AG09319 (cell line): Measurements from ENCODE around the gene LRP2BP.
"Not testable (repeated sequence)": the region's sequence is repeated elsewhere in the genome, so short reads cannot be mapped to it uniquely, and the experiment has no call there.

Source experiments
- DNase-seq: peaks from one replicate; pipeline ENCODE4 v3.0.0-alpha.2; 2010; ENCODE audit warnings: low read depth; ENCODE audit errors: extremely low read depth
- TF ChIP-seq, protein P1 (sequence below): IDR thresholded peaks from 2 replicates; pipeline ENCODE4 v1.5.1; 2011; ENCODE audit warnings: low read depth, mild to moderate bottlenecking, inconsistent platforms, low read length, moderate library complexity

The LRP2BP gene

GRCh38 chr4:185339941-185340340, 55.8 kb downstream of the LRP2BP start:
- TF ChIP-seq, protein P1, sequence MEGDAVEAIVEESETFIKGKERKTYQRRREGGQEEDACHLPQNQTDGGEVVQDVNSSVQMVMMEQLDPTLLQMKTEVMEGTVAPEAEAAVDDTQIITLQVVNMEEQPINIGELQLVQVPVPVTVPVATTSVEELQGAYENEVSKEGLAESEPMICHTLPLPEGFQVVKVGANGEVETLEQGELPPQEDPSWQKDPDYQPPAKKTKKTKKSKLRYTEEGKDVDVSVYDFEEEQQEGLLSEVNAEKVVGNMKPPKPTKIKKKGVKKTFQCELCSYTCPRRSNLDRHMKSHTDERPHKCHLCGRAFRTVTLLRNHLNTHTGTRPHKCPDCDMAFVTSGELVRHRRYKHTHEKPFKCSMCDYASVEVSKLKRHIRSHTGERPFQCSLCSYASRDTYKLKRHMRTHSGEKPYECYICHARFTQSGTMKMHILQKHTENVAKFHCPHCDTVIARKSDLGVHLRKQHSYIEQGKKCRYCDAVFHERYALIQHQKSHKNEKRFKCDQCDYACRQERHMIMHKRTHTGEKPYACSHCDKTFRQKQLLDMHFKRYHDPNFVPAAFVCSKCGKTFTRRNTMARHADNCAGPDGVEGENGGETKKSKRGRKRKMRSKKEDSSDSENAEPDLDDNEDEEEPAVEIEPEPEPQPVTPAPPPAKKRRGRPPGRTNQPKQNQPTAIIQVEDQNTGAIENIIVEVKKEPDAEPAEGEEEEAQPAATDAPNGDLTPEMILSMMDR: no peak
- DNase-seq: no peak

DNA sequence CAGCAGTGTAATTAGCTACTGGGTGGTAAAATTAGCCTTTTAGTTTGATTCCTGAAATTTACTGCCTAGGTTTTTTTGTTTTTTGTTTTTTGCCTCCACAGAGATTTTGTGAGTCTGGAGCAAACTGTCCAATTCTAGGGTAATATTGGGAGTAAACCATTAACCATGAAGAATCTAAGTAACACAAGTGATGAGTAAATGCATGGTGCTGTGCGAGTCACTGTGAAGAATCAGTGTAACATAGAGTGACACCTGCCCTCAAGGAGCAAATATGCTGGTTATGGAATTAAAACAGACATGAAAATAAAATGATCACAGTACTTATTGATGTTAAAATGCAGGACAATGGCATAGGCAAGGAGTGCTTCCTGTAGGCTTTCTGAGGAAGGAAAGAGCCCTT, 60.1 kb downstream of the LRP2BP start:
- DNase-seq: no peak
- TF ChIP-seq, protein P1: no peak

- no peak for DNase-seq
- TF ChIP-seq, protein P1: no peak
Observed at GRCh38 chr4:185334326-185334725, 61.4 kb downstream of the LRP2BP start.

DNA sequence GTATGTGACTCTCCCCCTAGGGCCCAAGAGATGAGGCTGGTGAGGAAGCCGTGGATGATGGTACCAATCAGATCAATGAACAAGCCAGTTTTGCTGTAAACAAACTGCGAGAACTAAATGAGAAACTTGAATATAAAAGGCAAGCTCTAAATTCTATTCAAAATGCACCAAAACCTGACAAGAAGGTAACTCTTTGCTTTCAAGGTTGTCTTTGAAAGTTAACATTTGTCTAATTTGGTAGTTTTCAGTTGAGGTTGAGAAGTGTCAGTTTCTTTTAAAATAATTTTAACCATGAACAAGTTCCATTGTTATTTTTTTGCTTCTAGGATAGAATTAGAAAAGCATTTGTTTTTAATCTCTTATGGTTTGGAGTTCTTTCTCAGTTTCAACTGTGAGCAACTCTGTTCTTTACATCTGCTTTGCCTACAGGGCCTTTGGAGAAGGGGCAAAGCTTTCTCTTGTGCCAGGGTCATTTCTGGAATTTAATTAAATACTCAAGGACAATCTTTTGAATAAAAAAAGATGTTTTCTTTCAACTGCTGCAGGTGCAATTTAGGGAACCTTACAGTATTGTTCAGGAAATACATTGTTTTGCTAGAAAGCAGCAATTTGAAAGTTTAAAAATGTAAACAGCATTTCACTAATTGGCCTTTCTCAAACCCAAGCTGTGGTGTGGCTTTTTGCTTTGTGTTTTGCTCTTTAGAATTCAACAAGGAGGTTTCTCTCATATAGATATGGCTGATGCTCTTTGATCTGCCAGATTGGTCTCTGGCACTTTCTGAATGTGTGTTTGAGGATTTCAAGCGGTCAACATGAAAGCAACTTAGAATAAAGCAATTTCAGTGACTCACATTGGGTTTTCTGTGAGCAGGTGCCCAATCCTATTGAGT, 62.9 kb downstream of the LRP2BP start:
- TF ChIP-seq, protein P1: no peak
- DNase-seq: no peak

DNA sequence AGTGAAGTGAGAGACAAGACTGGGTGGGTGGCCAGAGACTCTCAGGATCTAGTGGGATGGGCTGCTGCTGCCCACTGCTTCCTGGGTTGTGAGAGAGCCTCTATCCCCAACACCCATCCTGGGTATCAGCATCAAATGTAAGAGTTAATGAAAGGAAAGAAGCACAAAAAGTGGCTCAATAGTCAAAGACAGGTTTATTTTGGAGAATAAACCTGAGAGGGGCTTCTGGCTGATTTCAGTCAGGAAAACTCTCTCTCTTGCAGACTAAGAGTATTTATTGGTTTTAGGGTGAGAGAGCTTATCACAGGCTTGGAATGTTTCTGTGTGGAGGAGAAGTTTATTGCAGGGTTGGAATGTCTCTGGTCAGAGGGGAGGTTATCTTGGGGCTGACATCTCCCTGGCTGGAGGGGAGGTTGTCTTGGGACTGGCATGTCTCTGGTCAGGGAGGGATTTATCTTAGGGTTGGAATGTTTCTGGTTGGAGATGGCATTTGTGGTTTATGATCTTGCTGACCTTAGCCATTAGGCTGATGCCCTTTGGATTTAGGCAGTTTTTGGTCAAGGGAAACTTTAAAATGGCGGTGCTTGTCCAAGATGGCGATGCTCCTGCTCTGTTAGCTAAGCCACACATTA, 65.7 kb downstream of the LRP2BP start:
- not testable (repeated sequence) for DNase-seq

DNA sequence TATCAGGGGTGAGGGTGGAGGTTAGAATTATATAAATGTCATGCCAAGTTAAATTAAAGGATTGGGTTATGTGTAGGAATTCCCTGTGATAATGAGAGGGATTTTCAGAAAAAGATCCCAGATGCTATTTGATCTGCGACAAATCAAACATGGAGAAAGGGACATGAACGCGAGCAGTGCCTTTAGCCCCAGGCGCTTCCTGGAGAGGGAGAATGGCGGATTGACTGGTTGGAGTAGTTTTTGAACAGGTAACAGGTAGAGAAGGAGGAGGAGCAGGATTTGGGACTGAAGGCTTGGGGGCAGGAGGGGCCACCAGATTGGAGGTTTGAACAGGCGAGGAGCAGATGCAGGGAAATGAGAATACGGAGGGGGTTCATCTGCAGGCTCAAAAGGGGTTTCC, 67.1 kb downstream of the LRP2BP start:
- TF ChIP-seq, protein P1: no peak
- DNase-seq: no peak

GRCh38 chr4:185325721-185326120, 70.0 kb downstream of the LRP2BP start:
- DNase-seq: not testable (repeated sequence)

DNA sequence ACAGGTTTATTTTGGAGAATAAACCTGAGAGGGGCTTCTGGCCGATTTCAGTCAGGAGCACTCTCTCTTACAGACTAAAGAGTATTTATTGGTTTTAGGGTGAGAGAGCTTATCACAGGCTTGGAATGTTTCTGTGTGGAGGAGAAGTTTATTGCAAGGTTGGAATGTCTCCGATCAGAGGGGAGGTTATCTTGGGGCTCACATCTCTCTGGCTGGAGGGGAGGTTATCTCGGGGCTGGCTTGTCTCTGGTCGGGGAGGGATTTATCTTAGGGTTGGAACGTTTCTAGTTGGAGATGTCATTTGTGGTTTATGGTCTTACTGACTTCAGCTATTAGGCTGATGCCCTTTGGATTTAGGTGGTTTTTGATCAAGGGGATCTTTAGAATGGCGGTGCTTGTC, 71.4 kb downstream of the LRP2BP start:
- DNase-seq: not testable (repeated sequence)

- DNase-seq: no peak
- TF ChIP-seq, protein P1: no peak
Observed at GRCh38 chr4:185323606-185324005, 72.1 kb downstream of the LRP2BP start.
